MCF 10A (cell line): ENCODE results near the gene LARGE2. TPM values are rescaled to one million over a fixed set of nuclear protein-coding genes. Genes with fewer than 3 reads are reported as not detected.

Source experiments
- BruUV-seq: library from RNA; stranded (reverse); fragments of 400-500 nt; replicated peaks from 2 replicates; lab custom pipeline; 2021; lab: Mats Ljungman, UMichigan
- CTCF ChIA-PET: fragments of 300-600 bp; sonication (Branson Sonifier 250); formaldehyde crosslinking; extraction: SDS; loops from one replicate; lab custom pipeline; 2021; ENCODE audit warnings: antibody characterized with exemption, inconsistent platforms; lab: Yijun Ruan, JAX
- POLR2A ChIA-PET: fragments of 300-600, 350-650 bp; sonication (Branson Sonifier 250); formaldehyde crosslinking; extraction: SDS; loops from one replicate; lab custom pipeline; 2020; ENCODE audit warnings: antibody characterized with exemption, inconsistent platforms; lab: Yijun Ruan, JAX
- DNase-seq: peaks from one replicate; pipeline ENCODE4 v3.0.0-alpha.2; 2018; ENCODE audit not compliant: unreplicated experiment
- H3K27ac Mint-ChIP-seq: one replicate; pipeline ENCODE4 v1.8.0; 2022; ENCODE audit warnings: mild to moderate bottlenecking, low read depth, mixed read lengths; ENCODE audit not compliant: unreplicated experiment
- H3K27me3 Mint-ChIP-seq: one replicate; pipeline ENCODE4 v1.8.0; 2022; ENCODE audit warnings: mixed read lengths; ENCODE audit not compliant: insufficient read depth, unreplicated experiment
- H3K36me3 Mint-ChIP-seq: one replicate; pipeline ENCODE4 v1.8.0; 2022; ENCODE audit warnings: mild to moderate bottlenecking, moderate library complexity, mixed read lengths; ENCODE audit not compliant: insufficient read depth, unreplicated experiment
- H3K4me1 Mint-ChIP-seq: one replicate; pipeline ENCODE4 v1.8.0; 2022; ENCODE audit warnings: mixed read lengths; ENCODE audit not compliant: insufficient read depth, unreplicated experiment
- H3K4me3 Mint-ChIP-seq: one replicate; pipeline ENCODE4 v1.8.0; 2022; ENCODE audit warnings: mild to moderate bottlenecking, moderate library complexity, mixed read lengths; ENCODE audit not compliant: unreplicated experiment
- H3K9me3 Mint-ChIP-seq: one replicate; pipeline ENCODE4 v1.8.0; 2022; ENCODE audit warnings: mixed read lengths; ENCODE audit not compliant: unreplicated experiment
- intact Hi-C: fragments of 100-400 bp; cut with micrococcal nuclease; formaldehyde crosslinking; loops from 2 replicates; pipeline ENCODE4 v1.14.1; 2022
- total RNA-seq: library from RNA; stranded (reverse); gene quantifications from 2 replicates; pipeline ENCODE4 v1.2.3, GENCODE V29; 2022
- TF ChIP-seq, protein P1 (sequence below): fragments of 200-600 bp; IDR thresholded peaks from one replicate; pipeline ENCODE4 v1.8.0; 2022; ENCODE audit warnings: antibody characterized with exemption, mild to moderate bottlenecking; ENCODE audit not compliant: unreplicated experiment

The LARGE2 gene
- total RNA-seq, 1 experiment from 2014 or later, result 0.91 TPM

DNA sequence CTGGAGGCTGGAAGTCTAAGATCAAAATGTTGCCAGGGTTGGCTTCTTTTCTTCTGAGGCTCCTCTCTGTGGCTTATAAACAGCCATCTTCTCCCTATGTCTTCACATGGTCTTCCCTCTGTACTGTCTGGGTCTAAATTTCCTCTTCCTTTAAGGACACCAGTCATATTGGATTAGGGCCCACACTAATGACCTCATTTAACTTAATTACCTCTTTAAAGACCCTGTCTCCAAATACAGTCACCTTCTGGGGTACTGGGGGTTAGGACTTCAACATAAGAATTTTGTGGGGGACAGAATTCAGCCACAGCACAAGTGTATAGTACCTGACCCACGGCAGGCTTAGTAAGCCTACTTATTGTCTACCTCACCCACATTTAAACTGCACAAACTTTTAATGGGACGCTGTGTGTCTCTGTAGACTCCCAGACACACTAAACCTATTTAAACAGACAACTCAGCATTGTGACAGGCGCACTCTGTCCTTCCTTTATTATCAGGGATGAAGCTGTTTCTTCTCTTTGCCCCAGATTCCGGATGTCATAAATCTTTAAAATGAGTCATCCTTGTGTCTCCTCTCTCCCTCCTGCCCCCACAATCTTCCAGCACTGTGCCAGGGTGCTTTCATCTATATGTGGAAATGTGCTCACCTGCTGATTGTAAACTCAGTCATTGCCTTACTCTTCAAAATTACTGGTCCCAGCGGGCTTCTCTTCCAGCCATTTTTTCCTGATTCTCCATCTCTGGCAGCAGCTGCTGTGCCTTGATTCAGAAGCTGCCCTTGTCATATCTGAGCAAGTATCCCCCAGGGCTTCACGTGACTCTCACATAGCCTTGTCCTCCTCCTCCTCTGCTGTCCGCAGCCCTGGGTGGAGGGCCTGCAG lies 42.4 kb upstream of the LARGE2 start:
- TF ChIP-seq, protein P1, sequence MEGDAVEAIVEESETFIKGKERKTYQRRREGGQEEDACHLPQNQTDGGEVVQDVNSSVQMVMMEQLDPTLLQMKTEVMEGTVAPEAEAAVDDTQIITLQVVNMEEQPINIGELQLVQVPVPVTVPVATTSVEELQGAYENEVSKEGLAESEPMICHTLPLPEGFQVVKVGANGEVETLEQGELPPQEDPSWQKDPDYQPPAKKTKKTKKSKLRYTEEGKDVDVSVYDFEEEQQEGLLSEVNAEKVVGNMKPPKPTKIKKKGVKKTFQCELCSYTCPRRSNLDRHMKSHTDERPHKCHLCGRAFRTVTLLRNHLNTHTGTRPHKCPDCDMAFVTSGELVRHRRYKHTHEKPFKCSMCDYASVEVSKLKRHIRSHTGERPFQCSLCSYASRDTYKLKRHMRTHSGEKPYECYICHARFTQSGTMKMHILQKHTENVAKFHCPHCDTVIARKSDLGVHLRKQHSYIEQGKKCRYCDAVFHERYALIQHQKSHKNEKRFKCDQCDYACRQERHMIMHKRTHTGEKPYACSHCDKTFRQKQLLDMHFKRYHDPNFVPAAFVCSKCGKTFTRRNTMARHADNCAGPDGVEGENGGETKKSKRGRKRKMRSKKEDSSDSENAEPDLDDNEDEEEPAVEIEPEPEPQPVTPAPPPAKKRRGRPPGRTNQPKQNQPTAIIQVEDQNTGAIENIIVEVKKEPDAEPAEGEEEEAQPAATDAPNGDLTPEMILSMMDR, result no peak
- peak; percentile 83 for DNase-seq
- Mint-ChIP-seq H3K4me3 (no peak overlapping the region), H3K4me1 (peaks cover 12% of the 10 kb centered on the region), H3K9me3 (no peaks in the 10 kb centered on the region), H3K36me3 (no peaks in the 10 kb centered on the region), H3K27ac (no peak overlapping the region), H3K27me3 (no peaks in the 10 kb centered on the region)
- ChIA-PET POLR2A (interaction anchor here (0.7 to 1.8 kb wide), 3 partner anchors 11 to 38 kb away, joined by 3 to 6 read pairs (median 3); partner anchors contain the start of gene PEX16), CTCF (interaction anchor here (0.6 kb wide), 2 partner anchors 157 to 359 kb away, joined by 3 read pairs; no protein-coding TSS in a partner anchor)
- intact Hi-C loops, result no loop called here
- no TSS peak for BruUV-seq

DNA sequence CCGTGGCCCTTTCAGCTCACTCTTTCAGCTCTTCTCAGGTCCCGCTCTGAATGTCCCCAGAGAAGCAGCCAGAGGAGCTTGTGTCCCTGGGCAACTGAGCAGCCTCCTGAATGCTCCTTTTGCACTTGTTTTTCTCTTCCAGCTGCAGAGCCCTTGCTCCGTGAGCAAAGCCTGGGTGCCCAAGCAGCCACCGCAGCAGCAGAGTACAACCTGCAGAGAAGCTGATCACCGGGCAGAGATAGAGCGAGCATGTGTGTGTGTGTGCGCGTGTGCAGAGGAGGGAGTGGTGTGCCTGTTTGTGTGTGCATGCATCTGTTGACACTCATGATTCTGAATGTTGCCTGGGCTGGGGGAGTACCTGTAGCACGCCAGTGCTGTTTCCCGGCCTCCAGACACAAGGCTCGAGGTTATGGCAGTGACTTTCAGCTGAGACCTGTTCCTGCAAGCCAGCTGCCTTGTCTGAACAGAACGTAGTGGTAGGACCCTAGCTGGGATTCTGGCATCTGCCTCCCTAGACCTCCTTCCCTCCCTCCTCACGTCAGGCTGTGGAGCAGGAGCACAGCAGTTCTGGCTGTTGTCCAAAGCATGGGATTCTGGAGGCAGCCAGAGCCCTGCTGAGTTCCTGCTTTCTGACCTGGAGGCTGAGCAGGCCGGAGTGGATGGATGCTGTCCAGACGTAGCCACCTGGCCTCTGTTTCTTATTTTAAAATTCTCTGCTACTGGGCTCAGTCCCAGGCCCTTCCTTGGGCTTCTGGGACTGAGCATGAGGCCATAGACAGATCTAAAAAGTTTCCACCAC lies 41.5 kb upstream of the LARGE2 start:
- Mint-ChIP-seq H3K9me3 (no peaks in the 10 kb centered on the region), H3K4me3 (no peak overlapping the region), H3K27ac (no peak overlapping the region), H3K4me1 (peaks cover 12% of the 10 kb centered on the region), H3K36me3 (no peaks in the 10 kb centered on the region), H3K27me3 (no peaks in the 10 kb centered on the region)
- TF ChIP-seq, protein P1, result no peak
- DNase-seq, result no peak
- POLR2A ChIA-PET, result interaction anchor here (0.7 to 1.5 kb wide), 4 partner anchors 8 to 34 kb away, joined by 3 to 4 read pairs (median 3); partner anchors contain the start of gene CRY2
- BruUV-seq, result no TSS peak
- CTCF ChIA-PET, result interaction anchor here (0.5 to 1.3 kb wide), 4 partner anchors 9 to 158 kb away, joined by 3 read pairs; no protein-coding TSS in a partner anchor
- intact Hi-C loops, result no loop called here

DNA sequence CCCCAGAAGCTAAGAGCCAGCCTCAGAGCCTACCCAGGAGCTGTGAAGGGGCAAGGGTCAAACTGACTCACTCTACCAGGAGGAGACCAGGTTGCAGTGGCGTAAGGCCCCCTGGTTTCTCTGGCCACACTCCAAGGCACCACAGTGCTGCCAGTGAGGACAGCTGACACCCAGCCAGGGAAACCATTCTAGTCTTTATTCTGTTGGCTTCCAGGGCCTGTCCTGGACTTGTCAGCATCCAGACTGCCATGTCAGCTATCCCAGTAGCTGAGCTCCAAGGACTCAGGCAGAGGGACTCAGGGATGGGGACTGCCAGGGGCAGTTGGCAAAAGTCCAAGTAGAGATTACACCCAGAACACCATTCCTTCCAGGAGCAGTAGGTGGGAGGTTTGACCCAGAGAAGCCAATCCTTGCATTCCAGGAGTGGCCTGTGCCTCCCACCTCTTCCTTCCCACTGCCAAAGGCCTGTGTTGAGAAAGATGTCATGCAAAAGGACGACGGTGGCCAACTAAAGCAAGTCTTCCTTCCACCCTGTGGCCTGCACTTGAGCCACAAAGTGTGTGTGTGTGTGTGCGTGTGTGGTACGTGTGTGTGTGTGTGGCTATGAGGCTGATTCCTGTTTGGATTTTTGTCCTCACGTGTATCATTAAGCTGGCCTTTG lies 40.6 kb upstream of the LARGE2 start:
- CTCF ChIA-PET, result interaction anchor here (0.5 to 1.3 kb wide), 4 partner anchors 10 to 167 kb away, joined by 3 to 4 read pairs (median 3); no protein-coding TSS in a partner anchor

More for the DNA sequence above, 40.6 kb upstream of the LARGE2 start:
- TF ChIP-seq, protein P1, result no peak
- intact Hi-C loops, result no loop called here
- peak; percentile 79 for DNase-seq
- Mint-ChIP-seq H3K27me3 (no peaks in the 10 kb centered on the region), H3K27ac (no peak overlapping the region), H3K36me3 (no peaks in the 10 kb centered on the region), H3K9me3 (no peaks in the 10 kb centered on the region), H3K4me1 (peaks cover 12% of the 10 kb centered on the region), H3K4me3 (no peak overlapping the region)
- POLR2A ChIA-PET, result interaction anchor here (0.6 to 1.5 kb wide), 4 partner anchors 9 to 73 kb away, joined by 3 to 4 read pairs (median 3); partner anchors contain the start of gene CRY2
- no TSS peak for BruUV-seq
